NCI-H524 (cell line): Measurements from ENCODE around the gene TNFAIP8L3.

ENCODE experiments used
- DNase-seq, 2 experiments: peaks; one replicate each; lab custom pipeline; 2025; lab: John Stamatoyannopoulos, UW

The TNFAIP8L3 gene

GRCh38 chr15:51117270-51117669 lies 22.6 kb upstream of the TNFAIP8L3 start:
- DNase-seq = no peak

- no peak for DNase-seq
Observed at GRCh38 chr15:51114437-51115119, 19.9 kb upstream of the TNFAIP8L3 start.

DNA sequence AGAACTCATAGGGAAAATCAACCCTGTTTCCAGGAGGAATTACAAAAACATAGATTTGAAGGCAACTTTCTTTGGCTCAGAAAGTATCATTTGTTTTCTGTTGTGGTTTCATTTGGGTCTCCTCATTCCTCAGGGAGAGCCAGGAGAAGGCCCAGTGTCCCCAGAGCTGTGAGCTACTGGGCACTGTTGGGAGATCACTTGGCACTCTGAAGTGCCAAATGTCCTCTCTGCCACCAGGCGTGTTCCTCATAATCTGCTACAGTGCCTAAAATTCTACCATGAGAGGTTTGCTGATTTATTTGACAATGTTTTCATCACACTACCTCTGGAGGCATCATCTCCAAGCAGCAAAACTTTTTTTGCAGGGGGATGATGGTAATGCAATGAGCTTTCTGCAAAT lies 17.4 kb upstream of the TNFAIP8L3 start:
- DNase-seq = no peak

DNA sequence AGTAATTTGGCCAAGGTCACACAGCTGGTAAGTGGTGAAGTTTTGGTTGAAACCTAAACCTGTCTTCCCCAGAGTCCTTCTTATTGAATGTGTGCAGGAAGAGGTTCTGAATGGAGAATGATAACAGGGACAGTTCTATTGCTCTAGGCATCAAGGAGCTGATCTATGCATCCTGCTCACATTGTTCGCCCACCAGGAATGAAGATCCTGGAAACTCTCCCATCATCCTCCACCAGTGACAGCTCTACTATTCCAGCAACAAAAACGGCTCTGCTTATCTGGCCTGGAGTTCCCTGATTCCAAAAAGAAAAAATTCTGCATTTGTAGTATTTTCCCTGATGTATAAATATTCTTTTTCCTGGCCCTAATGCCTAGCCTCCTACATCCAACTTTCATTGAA lies 16.4 kb upstream of the TNFAIP8L3 start:
- DNase-seq = no peak

DNA sequence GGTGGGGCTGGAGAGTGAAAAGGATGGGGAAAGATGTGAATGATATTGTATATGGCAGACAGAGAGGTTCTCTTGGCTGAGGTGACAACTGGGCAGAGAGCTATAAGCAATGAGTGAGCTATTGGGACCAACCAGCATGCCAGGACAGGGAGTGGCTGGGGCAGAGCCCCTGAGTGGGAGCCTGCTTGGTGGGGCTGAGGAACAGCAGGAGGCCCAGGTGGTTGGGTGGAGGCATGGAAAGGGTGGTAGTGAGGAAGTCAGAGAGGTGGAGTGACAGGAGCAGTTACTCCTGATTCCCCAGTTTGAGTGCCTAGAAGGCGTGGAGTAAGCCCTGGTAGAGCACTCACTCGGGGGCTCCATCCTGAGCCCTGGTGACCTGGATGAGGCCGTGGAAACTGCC lies 15.5 kb upstream of the TNFAIP8L3 start:
- DNase-seq = no peak

- DNase-seq = no peak
Observed at GRCh38 chr15:51108933-51109550, 14.3 kb upstream of the TNFAIP8L3 start.

DNA sequence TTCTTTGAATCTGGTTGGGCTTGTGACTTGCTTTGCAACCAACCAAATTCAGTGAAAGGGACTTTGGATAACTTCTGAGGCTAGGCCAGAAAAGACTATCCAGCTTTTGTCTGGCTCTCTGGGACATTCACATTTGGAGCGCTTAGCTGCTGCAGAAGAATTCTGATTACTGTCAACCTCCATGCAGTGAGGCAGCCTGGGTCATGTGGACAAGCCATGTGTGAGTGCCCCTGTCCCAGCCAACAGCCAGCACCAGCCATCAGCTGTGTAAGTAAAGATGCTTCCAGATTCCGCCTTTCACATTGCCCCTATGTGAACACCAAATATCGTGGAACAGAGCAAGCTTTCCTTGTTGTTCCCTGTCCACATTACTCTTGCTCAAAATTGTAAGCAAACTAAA lies 12.9 kb upstream of the TNFAIP8L3 start:
- DNase-seq = no peak

GRCh38 chr15:51106481-51106880 lies 11.8 kb upstream of the TNFAIP8L3 start:
- DNase-seq = no peak

DNA sequence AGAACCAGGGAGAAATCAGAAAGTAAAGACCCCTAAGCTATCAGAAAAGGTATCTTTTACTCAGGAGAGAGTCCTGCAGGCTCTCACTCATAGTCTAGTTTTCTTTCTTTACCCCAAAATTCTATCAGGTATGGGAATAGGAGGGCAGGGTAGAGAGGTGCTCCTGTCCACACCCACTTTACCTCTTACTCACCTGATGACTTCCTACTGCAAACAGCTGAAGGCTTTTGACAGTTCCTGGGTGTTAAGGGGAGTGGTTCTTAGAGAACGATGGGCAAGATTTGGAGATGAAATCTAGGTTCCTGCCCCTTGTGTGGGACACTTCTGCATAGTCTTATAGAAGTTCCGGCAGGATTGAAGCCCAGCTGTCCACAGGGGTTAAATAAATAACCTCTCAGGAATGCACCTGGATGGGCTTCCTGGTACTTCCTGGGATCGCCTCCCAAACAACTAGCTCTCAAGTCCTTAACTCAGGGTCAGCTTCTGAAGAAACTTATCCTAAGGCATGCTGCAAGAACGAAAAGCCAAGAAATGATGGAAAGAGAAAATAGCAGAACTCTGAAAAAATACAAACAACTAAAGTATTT lies 10.8 kb upstream of the TNFAIP8L3 start:
- DNase-seq = no peak

DNA sequence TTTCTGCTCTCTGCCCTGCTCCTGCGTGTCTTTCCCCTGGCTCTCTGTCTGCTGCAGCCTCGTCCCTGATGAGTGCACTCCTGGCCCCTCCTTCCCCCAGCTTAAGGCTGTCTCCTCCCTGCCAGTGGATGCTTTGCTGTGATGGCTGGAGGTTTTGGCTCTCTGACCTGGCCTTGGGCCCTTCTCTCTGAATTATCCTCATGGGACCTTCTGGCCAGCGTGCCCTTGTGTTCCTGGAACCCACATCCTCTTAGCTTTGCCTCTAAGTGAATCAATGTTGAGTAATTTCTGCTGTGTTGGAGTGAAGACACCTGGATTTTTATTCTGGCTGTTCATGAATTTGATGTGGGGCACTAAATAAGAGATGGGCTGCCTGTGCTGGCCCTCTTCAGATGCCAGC lies 9.8 kb upstream of the TNFAIP8L3 start:
- DNase-seq = no peak

GRCh38 chr15:51103330-51103729 lies 8.6 kb upstream of the TNFAIP8L3 start:
- DNase-seq = no peak

DNA sequence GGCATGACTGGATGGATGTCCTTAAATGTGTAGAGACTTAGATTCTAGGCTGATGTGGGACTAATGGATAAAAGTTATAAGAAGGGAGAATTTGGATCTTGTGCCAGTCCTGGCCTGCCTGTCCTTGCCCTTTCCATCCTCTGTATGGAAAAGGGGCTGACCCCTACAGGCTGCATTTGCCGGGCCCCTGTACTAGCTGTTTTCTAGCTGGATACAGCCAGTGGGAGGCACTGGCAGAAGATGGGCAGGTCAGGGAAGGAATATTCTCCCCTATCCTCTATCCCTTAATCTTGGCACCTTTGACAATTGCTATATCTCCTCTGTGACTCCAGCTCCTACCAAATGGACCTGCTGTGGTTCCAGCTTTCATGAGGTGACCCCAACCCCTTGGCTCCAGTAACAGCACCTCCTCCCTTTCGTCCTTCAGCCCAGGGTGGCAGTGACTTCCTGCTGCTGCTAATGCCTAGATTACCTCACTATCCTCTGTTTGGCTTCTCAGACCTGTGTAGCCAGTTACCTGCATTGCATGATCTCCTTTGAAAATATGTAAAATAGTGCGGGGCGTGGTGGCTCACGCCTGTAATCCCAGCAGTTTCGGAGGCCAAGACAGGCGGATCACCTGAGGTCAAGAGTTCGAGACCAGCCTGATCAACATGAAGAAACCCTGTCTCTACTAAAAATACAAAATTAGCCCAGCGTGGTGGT lies 6.2 kb upstream of the TNFAIP8L3 start:
- no peak for DNase-seq

- no peak for DNase-seq
Observed at GRCh38 chr15:51099185-51099584, 4.5 kb upstream of the TNFAIP8L3 start.

- DNase-seq = no peak
Observed at GRCh38 chr15:51098331-51098619, 3.6 kb upstream of the TNFAIP8L3 start.

- no peak for DNase-seq
Observed at GRCh38 chr15:51097553-51098330, 3.0 kb upstream of the TNFAIP8L3 start.

DNA sequence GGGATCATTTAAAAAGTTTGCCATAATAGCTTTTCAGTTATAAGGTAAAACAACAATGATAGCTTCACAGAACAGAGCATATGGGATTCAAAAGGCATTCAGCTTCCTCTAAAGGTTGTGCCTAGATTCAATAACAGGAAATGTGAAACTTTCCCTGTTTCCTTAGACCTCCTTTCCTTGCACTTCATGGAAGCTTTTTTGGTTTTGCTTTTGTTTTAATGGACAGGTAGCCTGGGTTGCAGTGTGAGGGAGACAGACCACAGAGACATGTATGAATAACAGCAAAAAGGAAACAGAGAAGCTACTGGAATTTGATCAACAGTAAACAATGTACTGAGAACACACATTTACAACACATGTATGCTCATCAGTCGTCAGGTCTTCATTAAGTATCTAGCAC lies 2.3 kb upstream of the TNFAIP8L3 start:
- DNase-seq = no peak

DNA sequence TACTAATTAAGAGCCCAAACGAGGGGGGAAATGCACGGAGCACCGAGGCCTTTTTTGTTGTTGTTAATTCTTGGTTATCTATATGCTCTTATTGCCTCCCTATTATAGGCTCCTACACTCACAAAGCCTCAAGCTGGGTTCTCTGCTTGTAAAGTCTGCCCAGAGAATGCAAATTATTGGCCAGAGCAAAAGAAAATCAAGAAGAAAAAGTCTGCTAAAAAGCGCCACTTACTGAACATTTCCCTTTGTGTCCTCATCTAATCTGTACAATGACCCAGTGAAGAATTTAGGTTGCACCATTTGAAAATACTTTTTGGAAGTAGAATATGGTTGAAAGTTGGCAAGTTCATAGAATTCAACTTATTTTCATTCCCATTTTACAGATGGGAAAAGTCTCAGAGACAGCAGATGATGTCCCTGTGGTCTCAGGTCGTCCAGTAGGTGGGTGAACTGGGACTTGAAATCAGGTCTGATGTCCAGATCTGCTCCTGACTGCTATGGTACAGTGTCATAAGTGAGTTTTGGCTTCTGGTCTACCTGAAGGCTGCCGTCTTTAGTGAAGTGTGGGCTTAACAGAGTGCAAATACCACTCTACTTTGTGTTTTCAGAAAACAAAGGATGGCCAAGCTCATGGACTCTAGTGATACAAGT lies 1.1 kb upstream of the TNFAIP8L3 start:
- DNase-seq = no peak

DNA sequence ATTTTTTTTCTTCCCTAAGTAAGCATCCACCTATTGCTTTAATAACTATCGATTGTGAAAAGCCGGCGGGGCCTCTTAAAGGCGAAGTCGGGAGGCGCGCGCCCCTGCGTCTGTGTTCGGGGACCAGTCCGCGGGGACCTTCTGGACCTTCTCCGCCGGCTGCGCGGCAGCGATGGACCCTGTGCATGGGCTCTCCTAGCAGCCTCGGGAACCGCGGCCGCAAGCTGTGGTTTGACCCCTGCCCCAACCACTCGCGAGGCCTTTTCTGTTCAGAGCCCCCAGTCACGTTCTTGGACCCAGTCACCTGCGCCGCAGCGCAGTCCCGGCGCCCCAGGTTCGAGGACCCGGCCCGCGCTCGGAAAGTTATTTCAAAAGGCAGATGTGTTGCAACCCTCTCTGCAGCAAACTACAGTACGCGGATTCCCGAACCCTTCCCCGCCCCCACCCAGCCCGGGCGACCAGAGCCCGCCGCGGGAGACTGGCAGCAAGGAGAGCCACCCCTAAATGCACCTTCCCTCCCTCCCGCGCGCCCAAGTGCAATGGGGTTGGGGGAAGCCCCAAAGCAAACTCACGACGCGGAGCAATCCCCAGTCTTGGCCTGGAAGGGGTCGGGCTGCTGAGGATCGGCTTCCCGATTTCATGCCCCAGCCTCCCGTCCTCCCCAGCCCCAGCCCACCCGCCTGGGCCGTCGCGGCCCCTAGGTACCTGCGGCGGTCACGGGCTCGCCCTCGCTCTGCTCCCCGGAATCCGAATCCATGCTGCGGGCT lies 684 bp downstream of the TNFAIP8L3 start:
- peak in 1 of 2 experiments; percentile 33 for DNase-seq

DNA sequence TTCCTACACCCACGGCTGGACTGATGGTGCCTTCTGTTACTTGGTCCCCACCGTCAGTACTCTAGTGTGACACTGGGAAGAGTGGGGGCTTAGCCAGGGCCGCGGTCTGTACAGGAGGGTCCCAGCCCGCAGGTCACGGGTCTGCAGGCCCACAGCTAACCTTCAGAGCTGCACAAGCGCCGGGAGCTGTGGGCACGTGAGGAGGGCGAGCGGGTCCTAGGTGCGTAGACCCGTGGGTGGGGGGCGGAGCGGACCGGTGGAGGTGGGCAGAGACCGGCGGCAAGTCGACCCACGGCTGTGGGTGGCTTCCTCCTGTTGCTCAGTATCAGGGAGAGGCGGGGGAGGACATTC lies 1.2 kb downstream of the TNFAIP8L3 start:
- DNase-seq = no peak

- no peak for DNase-seq
Observed at GRCh38 chr15:51092480-51093040, 2.1 kb downstream of the TNFAIP8L3 start.

GRCh38 chr15:51090753-51091152 lies 4.0 kb downstream of the TNFAIP8L3 start:
- no peak for DNase-seq
